OCI-LY7 (cell line): ENCODE results near the gene XRCC3.

Experiments used
- EZH2phosphoT487 ChIP-seq: fragments of 200-600 bp; sonication (generic); IDR thresholded peaks from 2 replicates; pipeline ENCODE4 v1.6.1; 2018; ENCODE audit warnings: low read depth, borderline replicate concordance, mild to moderate bottlenecking, mixed run types, antibody characterized with exemption, low read length, moderate library complexity, mixed read lengths
- TF ChIP-seq, protein P1 (sequence below): fragments of 200-600 bp; sonication (generic); conservative IDR thresholded peaks from 2 replicates; pipeline ENCODE4 v1.5.1; 2014; ENCODE audit warnings: mild to moderate bottlenecking, antibody characterized with exemption, low read length, moderate library complexity, mixed read lengths

DNA sequence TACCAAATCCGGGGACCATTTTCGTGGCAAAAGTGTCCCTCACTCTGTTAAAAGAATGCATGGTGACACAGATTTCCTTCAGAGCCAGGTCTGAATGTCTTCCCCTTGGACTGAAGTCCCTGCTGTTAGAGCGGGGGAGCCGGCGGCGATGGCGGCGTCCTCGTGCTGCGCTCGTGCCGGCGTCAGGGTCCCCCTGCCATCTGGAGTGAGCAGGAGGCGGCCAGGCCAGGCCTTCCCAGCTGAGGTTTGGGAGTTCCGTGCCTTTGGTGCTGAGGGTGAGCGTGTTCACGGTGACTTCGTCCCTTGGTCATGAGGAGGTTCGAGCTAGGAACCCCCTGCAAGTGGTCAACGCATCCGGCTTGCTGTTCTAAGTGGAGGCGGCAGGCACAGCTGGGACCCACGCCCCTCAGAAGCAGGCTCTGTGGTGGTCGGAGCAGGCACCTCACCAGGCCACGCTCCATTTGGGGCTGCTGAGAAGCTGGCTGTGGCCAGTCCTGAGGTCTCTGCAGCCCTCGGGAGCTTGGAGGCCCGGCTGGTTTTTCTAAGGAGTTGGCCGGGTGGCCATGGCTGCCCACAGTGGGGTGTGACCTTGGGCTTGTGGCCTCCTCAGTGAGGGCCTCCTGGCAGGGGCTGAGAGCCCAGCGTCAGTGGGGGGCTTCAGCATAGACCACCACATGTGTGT is 9.9 kb upstream of the XRCC3 start:
- no peak for TF ChIP-seq EZH2phosphoT487
- TF ChIP-seq, protein P1, sequence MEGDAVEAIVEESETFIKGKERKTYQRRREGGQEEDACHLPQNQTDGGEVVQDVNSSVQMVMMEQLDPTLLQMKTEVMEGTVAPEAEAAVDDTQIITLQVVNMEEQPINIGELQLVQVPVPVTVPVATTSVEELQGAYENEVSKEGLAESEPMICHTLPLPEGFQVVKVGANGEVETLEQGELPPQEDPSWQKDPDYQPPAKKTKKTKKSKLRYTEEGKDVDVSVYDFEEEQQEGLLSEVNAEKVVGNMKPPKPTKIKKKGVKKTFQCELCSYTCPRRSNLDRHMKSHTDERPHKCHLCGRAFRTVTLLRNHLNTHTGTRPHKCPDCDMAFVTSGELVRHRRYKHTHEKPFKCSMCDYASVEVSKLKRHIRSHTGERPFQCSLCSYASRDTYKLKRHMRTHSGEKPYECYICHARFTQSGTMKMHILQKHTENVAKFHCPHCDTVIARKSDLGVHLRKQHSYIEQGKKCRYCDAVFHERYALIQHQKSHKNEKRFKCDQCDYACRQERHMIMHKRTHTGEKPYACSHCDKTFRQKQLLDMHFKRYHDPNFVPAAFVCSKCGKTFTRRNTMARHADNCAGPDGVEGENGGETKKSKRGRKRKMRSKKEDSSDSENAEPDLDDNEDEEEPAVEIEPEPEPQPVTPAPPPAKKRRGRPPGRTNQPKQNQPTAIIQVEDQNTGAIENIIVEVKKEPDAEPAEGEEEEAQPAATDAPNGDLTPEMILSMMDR = no peak
